WTC11 (cell line): ENCODE data around the gene DAND5. TPM values are rescaled to one million over a fixed set of nuclear protein-coding genes. Genes with fewer than 3 reads are reported as not detected.

Source experiments
- ATAC-seq: fragments of 200-7000 bp; cut with Tn5 transposase; 2 replicates; pipeline ENCODE4 v1.10.0; 2021; ENCODE audit warnings: mild to moderate bottlenecking, moderate library complexity
- CTCF ChIA-PET: fragments of 300-600 bp; sonication (Branson Sonifier 250); formaldehyde crosslinking; loops from one replicate; lab custom pipeline; 2021; ENCODE audit warnings: antibody characterized with exemption; lab: Charles Lee
- POLR2A ChIA-PET: fragments of 350-600 bp; sonication (Branson Sonifier 250); formaldehyde crosslinking; loops from one replicate; lab custom pipeline; 2021; ENCODE audit warnings: antibody characterized with exemption; lab: Charles Lee
- DNase-seq: peaks from one replicate; pipeline ENCODE4 v3.0.0; 2021; ENCODE audit warnings: low spot score
- H3K27ac Mint-ChIP-seq: 2 replicates; pipeline ENCODE4 v1.8.0; 2021; ENCODE audit warnings: mixed read lengths
- H3K27me3 Mint-ChIP-seq: 2 replicates; pipeline ENCODE4 v1.8.0; 2021; ENCODE audit warnings: low read depth, mild to moderate bottlenecking, moderate library complexity, mixed read lengths
- H3K36me3 Mint-ChIP-seq: 2 replicates; pipeline ENCODE4 v1.8.0; 2021; ENCODE audit warnings: mixed read lengths
- H3K4me1 Mint-ChIP-seq: 2 replicates; pipeline ENCODE4 v1.8.0; 2022; ENCODE audit warnings: mixed read lengths
- H3K4me3 Mint-ChIP-seq: 2 replicates; pipeline ENCODE4 v1.8.0; 2021; ENCODE audit warnings: mild to moderate bottlenecking, moderate library complexity, mixed read lengths
- H3K9me3 Mint-ChIP-seq: 2 replicates; pipeline ENCODE4 v1.8.0; 2021; ENCODE audit warnings: mixed read lengths
- ELF4 ChIP-seq: sonication (generic); formaldehyde crosslinking; IDR thresholded peaks from 2 replicates; pipeline ENCODE4 v1.8.1; 2022; ENCODE audit warnings: low read depth, mild to moderate bottlenecking, moderate library complexity, missing genetic modification reagents
- EMX1 ChIP-seq: fragments of 250-450 bp; sonication (Bioruptor Pico); IDR thresholded peaks from 2 replicates; pipeline ENCODE4 v1.8.0; 2021; ENCODE audit warnings: mild to moderate bottlenecking
- ESRRA ChIP-seq: sonication (generic); formaldehyde crosslinking; IDR thresholded peaks from 2 replicates; pipeline ENCODE4 v1.8.1; 2022; ENCODE audit warnings: mild to moderate bottlenecking, missing genetic modification reagents, borderline replicate concordance
- FOXP1 ChIP-seq: sonication (generic); formaldehyde crosslinking; IDR thresholded peaks from 2 replicates; pipeline ENCODE4 v1.8.0; 2022; ENCODE audit warnings: missing genetic modification reagents, mild to moderate bottlenecking, moderate library complexity, borderline replicate concordance
- HMGA2 ChIP-seq: fragments of 250-450 bp; sonication (Bioruptor Pico); IDR thresholded peaks from 2 replicates; pipeline ENCODE4 v1.4.0; 2021; ENCODE audit warnings: mild to moderate bottlenecking, moderate library complexity
- JAZF1 ChIP-seq: fragments of 250-450 bp; sonication (Bioruptor Pico); IDR thresholded peaks from 2 replicates; pipeline ENCODE4 v1.9.0; 2021; ENCODE audit warnings: moderate library complexity, mild to moderate bottlenecking, inconsistent platforms
- JUN ChIP-seq: sonication (generic); formaldehyde crosslinking; IDR thresholded peaks from 2 replicates; pipeline ENCODE4 v1.8.0; 2023; ENCODE audit warnings: mild to moderate bottlenecking, missing genetic modification reagents
- SMAD3 ChIP-seq: sonication (generic); formaldehyde crosslinking; IDR thresholded peaks from 2 replicates; pipeline ENCODE4 v1.8.0; 2022; ENCODE audit warnings: missing genetic modification reagents, mild to moderate bottlenecking, borderline replicate concordance
- SMAD4 ChIP-seq: sonication (generic); formaldehyde crosslinking; IDR thresholded peaks from 2 replicates; pipeline ENCODE4 v1.8.0; 2022; ENCODE audit warnings: mild to moderate bottlenecking, missing genetic modification reagents
- TCF7 ChIP-seq: sonication (generic); formaldehyde crosslinking; IDR thresholded peaks from 2 replicates; pipeline ENCODE4 v1.8.0; 2022; ENCODE audit warnings: mild to moderate bottlenecking, low read depth, missing genetic modification reagents, moderate library complexity
- TEAD1 ChIP-seq: sonication (generic); formaldehyde crosslinking; IDR thresholded peaks from 2 replicates; pipeline ENCODE4 v1.8.0; 2022; ENCODE audit warnings: mild to moderate bottlenecking, missing genetic modification reagents
- ZNF423 ChIP-seq: fragments of 250-450 bp; sonication (Bioruptor Pico); IDR thresholded peaks from 2 replicates; pipeline ENCODE4 v2.1.2; 2022; ENCODE audit warnings: mild to moderate bottlenecking, moderate library complexity
- total RNA-seq: library from RNA; stranded (reverse); gene quantifications from 3 replicates; pipeline ENCODE4 v1.2.3, GENCODE V29; 2021
- TF ChIP-seq, protein P1 (sequence below): fragments of 250-450 bp; sonication (Bioruptor Pico); IDR thresholded peaks from 2 replicates; pipeline ENCODE4 v1.9.0; 2021; ENCODE audit warnings: mild to moderate bottlenecking
- TF ChIP-seq, protein P2 (sequence below): sonication (generic); formaldehyde crosslinking; IDR thresholded peaks from 2 replicates; pipeline ENCODE4 v1.8.0; 2023; ENCODE audit warnings: missing genetic modification reagents, mild to moderate bottlenecking, borderline replicate concordance
- TF ChIP-seq, protein P3 (sequence below): sonication (generic); formaldehyde crosslinking; IDR thresholded peaks from 2 replicates; pipeline ENCODE4 v1.8.0; 2022; ENCODE audit warnings: mild to moderate bottlenecking, missing genetic modification reagents
- TF ChIP-seq, protein P4 (sequence below): sonication (generic); formaldehyde crosslinking; IDR thresholded peaks from 2 replicates; pipeline ENCODE4 v1.8.0; 2022; ENCODE audit warnings: mild to moderate bottlenecking, missing genetic modification reagents

DAND5 gene
- total RNA-seq, 1 experiment from 2014 or later: 0.22 TPM

DNA sequence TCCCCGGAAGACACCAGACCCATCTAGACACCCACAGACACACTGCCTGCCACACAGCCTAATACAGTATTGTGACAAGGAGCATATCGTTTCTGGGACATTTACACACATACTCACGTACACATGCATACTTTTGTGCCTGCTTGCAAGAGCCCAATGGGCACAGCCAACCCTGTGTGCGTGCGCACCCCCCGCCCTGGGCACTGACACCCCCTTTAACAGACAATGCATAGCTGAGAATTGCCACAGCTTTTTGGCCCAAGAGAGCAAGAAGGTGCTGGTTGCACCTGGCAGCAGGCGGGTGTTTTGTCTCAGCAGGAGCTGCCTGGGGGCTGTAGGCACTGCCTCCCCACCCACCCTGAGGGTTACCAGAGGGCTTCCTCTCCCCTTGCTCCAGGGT, 24.2 kb downstream of the DAND5 start:
- Mint-ChIP-seq H3K36me3 (peaks cover 3% of the 10 kb centered on the region; the same call in 1 of the 2 replicates), H3K27ac (no peak overlapping the region), H3K4me3 (no peak overlapping the region), H3K9me3 (no peaks in the 10 kb centered on the region), H3K27me3 (peaks cover 76% of the 10 kb centered on the region), H3K4me1 (peaks cover 9% of the 10 kb centered on the region)
- POLR2A ChIA-PET: interaction anchor here (0.6 kb wide), 1 partner anchor 43 kb away, joined by 3 read pairs; no protein-coding TSS in a partner anchor
- CTCF ChIA-PET: interaction anchor here (0.5 to 2.1 kb wide), 7 partner anchors 16 to 101 kb away, joined by 3 to 5 read pairs (median 3); no protein-coding TSS in a partner anchor
- DNase-seq: no peak
- no peak for ATAC-seq
- TF ChIP-seq JUN (CRISPR knock-in tag): no peak
- no peak for TF ChIP-seq ELF4 (CRISPR knock-in tag)
- no peak for TF ChIP-seq EMX1 (CRISPR knock-in tag)
- no peak for TF ChIP-seq SMAD4 (CRISPR knock-in tag)
- TF ChIP-seq FOXP1 (CRISPR knock-in tag): no peak

DNA sequence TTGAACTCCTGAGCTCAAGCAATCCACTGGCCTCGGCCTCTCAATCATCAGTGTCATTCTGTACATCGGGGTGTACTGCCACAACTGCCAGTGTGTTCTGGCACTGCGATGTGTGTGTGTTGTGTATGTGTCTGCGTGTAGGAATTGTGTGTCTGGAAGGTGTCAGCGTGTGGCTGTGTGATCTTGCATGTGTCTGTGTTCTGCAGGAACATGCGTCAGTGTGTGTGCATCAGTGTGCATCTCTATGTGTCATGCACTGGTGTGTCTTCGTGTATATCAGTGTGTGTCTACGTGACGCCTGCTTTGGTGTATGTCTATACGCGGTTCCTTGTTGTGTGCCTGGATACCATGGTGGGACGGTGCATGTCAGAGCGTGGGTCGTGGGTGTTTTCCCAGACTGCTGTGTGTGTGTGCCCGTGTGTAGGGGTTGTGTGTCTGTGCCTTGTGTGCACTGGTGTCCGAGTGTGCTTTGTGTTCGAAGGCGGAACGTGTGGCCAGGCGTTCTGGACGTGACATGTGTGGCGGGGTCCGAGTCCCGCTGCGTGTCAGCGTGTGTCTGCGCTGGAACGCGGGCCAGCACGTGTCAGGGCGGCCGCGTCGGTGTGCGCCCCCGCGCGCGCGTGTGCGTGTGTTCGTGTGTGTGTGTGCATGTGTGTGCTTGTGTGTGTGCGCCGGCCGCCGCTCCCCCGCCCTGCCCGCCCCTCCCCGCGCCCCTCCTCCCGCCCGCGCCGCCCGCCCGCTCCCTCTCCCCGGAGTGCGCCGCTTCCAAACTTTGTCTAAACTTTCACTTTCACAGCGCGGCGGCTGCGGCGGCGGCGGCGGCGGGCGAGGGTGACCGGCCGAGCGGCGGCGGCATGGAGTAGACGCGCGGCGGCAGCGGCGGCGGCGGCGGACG, 25.6 kb downstream of the DAND5 start, which contains the start of gene NFIX:
Gene NFIX (plus strand): TSS at position 775 of the 895 bp plus-strand sequence. CDS start 363 bp downstream, outside the sequence.
- POLR2A ChIA-PET: no interaction called here
- Mint-ChIP-seq H3K27me3 (peaks cover 90% of the 10 kb centered on the region), H3K4me3 (peak within 1 kb of the TSS; percentile 70), H3K9me3 (no peaks in the 10 kb centered on the region), H3K27ac (no peak within 1 kb of the TSS), H3K4me1 (peaks cover 9% of the 10 kb centered on the region), H3K36me3 (peaks cover 3% of the 10 kb centered on the region; the same call in 1 of the 2 replicates)
- no peak for DNase-seq
- no peak for ATAC-seq
- CTCF ChIA-PET: interaction anchor here (0.6 to 1.4 kb wide), 4 partner anchors 12 to 100 kb away, joined by 3 to 4 read pairs (median 3); no protein-coding TSS in a partner anchor
- TF ChIP-seq FOXP1 (CRISPR knock-in tag) (peak; percentile 53; the same call in 1 of the 2 replicates), TCF7 (CRISPR knock-in tag) (0 out of 2 replicates have a peak, but pooled peaks have one; percentile 15), TEAD1 (no peak)

DNA sequence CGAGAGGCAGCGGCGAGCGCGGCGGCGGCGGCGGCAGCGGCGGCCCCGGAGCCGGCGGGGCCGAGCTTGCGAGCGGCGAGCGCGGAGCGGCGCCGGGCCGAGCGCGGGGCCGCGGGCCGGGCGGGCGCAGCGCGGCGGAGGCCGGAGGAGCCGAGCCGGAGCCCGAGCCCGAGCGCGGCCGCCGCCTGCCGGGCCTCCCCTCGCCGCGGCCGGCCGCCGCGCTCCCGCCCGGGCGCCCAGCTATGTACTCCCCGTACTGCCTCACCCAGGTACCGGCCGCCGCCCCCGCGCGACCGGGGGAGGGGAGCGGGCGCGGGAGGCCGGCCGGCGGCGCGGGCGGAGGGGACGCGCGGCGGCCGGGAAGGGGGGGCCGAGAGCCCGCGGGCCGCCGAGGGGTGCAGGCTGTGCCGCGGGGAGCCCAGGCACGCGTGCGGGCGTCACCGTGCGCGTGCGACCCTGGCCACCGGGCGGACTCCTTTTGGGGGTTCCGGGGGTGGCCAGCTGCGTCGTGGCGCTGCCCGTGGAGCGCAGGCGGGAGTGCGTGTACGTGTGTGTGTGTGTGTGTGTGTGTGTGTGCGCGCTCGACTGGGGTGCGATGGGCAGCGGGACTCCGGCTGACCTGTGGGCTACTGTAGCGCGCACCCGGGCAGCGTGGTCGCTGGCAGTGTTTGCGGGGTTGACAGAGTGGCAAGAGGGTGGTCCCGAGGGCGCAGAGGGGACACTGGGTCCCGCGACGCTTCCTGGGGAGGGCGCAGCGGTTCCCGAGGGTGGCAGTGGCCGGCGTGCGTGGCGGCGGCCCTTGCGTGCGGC, 26.4 kb downstream of the DAND5 start:
- DNase-seq: no peak
- no peak overlapping the region for H3K27ac Mint-ChIP-seq
- ChIA-PET CTCF (interaction anchor here (0.8 to 1.7 kb wide), 3 partner anchors 18 to 98 kb away, joined by 3 to 7 read pairs (median 4); no protein-coding TSS in a partner anchor), POLR2A (no interaction called here)
- peaks cover 3% of the 10 kb centered on the region; the same call in 1 of the 2 replicates for H3K36me3 Mint-ChIP-seq
- peaks cover 94% of the 10 kb centered on the region for H3K27me3 Mint-ChIP-seq
- ATAC-seq: peak; percentile 12
- peaks cover 6% of the 10 kb centered on the region for H3K4me1 Mint-ChIP-seq
- H3K9me3 Mint-ChIP-seq: no peaks in the 10 kb centered on the region
- H3K4me3 Mint-ChIP-seq: peak overlapping the region; percentile 64
- TF ChIP-seq, protein P1, sequence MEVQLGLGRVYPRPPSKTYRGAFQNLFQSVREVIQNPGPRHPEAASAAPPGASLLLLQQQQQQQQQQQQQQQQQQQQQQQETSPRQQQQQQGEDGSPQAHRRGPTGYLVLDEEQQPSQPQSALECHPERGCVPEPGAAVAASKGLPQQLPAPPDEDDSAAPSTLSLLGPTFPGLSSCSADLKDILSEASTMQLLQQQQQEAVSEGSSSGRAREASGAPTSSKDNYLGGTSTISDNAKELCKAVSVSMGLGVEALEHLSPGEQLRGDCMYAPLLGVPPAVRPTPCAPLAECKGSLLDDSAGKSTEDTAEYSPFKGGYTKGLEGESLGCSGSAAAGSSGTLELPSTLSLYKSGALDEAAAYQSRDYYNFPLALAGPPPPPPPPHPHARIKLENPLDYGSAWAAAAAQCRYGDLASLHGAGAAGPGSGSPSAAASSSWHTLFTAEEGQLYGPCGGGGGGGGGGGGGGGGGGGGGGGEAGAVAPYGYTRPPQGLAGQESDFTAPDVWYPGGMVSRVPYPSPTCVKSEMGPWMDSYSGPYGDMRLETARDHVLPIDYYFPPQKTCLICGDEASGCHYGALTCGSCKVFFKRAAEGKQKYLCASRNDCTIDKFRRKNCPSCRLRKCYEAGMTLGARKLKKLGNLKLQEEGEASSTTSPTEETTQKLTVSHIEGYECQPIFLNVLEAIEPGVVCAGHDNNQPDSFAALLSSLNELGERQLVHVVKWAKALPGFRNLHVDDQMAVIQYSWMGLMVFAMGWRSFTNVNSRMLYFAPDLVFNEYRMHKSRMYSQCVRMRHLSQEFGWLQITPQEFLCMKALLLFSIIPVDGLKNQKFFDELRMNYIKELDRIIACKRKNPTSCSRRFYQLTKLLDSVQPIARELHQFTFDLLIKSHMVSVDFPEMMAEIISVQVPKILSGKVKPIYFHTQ (CRISPR knock-in tag): no peak
- TF ChIP-seq, protein P2, sequence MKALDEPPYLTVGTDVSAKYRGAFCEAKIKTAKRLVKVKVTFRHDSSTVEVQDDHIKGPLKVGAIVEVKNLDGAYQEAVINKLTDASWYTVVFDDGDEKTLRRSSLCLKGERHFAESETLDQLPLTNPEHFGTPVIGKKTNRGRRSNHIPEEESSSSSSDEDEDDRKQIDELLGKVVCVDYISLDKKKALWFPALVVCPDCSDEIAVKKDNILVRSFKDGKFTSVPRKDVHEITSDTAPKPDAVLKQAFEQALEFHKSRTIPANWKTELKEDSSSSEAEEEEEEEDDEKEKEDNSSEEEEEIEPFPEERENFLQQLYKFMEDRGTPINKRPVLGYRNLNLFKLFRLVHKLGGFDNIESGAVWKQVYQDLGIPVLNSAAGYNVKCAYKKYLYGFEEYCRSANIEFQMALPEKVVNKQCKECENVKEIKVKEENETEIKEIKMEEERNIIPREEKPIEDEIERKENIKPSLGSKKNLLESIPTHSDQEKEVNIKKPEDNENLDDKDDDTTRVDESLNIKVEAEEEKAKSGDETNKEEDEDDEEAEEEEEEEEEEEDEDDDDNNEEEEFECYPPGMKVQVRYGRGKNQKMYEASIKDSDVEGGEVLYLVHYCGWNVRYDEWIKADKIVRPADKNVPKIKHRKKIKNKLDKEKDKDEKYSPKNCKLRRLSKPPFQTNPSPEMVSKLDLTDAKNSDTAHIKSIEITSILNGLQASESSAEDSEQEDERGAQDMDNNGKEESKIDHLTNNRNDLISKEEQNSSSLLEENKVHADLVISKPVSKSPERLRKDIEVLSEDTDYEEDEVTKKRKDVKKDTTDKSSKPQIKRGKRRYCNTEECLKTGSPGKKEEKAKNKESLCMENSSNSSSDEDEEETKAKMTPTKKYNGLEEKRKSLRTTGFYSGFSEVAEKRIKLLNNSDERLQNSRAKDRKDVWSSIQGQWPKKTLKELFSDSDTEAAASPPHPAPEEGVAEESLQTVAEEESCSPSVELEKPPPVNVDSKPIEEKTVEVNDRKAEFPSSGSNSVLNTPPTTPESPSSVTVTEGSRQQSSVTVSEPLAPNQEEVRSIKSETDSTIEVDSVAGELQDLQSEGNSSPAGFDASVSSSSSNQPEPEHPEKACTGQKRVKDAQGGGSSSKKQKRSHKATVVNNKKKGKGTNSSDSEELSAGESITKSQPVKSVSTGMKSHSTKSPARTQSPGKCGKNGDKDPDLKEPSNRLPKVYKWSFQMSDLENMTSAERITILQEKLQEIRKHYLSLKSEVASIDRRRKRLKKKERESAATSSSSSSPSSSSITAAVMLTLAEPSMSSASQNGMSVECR: no peak
- TF ChIP-seq SMAD4 (CRISPR knock-in tag): no peak
- no peak for TF ChIP-seq JUN (CRISPR knock-in tag)
- no peak for TF ChIP-seq SMAD3
- TF ChIP-seq JAZF1: no peak
- TF ChIP-seq, protein P3, sequence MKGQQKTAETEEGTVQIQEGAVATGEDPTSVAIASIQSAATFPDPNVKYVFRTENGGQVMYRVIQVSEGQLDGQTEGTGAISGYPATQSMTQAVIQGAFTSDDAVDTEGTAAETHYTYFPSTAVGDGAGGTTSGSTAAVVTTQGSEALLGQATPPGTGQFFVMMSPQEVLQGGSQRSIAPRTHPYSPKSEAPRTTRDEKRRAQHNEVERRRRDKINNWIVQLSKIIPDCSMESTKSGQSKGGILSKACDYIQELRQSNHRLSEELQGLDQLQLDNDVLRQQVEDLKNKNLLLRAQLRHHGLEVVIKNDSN (CRISPR knock-in tag): no peak
- TF ChIP-seq, protein P4, sequence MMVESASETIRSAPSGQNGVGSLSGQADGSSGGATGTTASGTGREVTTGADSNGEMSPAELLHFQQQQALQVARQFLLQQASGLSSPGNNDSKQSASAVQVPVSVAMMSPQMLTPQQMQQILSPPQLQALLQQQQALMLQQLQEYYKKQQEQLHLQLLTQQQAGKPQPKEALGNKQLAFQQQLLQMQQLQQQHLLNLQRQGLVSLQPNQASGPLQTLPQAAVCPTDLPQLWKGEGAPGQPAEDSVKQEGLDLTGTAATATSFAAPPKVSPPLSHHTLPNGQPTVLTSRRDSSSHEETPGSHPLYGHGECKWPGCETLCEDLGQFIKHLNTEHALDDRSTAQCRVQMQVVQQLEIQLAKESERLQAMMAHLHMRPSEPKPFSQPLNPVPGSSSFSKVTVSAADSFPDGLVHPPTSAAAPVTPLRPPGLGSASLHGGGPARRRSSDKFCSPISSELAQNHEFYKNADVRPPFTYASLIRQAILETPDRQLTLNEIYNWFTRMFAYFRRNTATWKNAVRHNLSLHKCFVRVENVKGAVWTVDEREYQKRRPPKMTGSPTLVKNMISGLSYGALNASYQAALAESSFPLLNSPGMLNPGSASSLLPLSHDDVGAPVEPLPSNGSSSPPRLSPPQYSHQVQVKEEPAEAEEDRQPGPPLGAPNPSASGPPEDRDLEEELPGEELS: no peak
- no peak for TF ChIP-seq ESRRA
- no peak for TF ChIP-seq ZNF423
- no peak for TF ChIP-seq HMGA2 (CRISPR knock-in tag)
